ENCODE data around the gene REV1.
"Not testable (repeated sequence)": the region's sequence is repeated elsewhere in the genome, so short reads cannot be mapped to it uniquely, and the experiment has no call there.

The REV1 gene

GRCh38 chr2:99476629-99477028 lies 13.2 kb downstream of the REV1 start:
- TF ChIP-seq ZNF274 (IDR thresholded peaks at IDR 0.05; ENCODE audit: low read depth, low read length), result no peak
- no peak overlapping the region for H3K4me3 ChIP-seq (ENCODE audit: low read length)

- not testable (repeated sequence) for H3K4me3 ChIP-seq (ENCODE audit: low read length)
Observed at GRCh38 chr2:99475095-99475494, 14.7 kb downstream of the REV1 start.

- TF ChIP-seq ZNF274 (IDR thresholded peaks at IDR 0.05; ENCODE audit: low read depth, low read length), result no peak
- no peak overlapping the region for H3K4me3 ChIP-seq (ENCODE audit: low read length)
Observed at GRCh38 chr2:99473518-99474083, 16.2 kb downstream of the REV1 start.

- no peak overlapping the region for H3K4me3 ChIP-seq (ENCODE audit: low read length)
- TF ChIP-seq ZNF274 (IDR thresholded peaks at IDR 0.05; ENCODE audit: low read depth, low read length), result no peak
Observed at GRCh38 chr2:99472600-99472960, 17.2 kb downstream of the REV1 start.

GRCh38 chr2:99471654-99472599 lies 17.9 kb downstream of the REV1 start:
- H3K4me3 ChIP-seq (ENCODE audit: low read length), result no peak overlapping the region
- no peak for TF ChIP-seq ZNF274 (IDR thresholded peaks at IDR 0.05; ENCODE audit: low read depth, low read length)

- no peak for TF ChIP-seq ZNF274 (IDR thresholded peaks at IDR 0.05; ENCODE audit: low read depth, low read length)
- no peak overlapping the region for H3K4me3 ChIP-seq (ENCODE audit: low read length)
Observed at GRCh38 chr2:99470957-99471356, 18.9 kb downstream of the REV1 start.

GRCh38 chr2:99470459-99470858 lies 19.4 kb downstream of the REV1 start:
- not testable (repeated sequence) for H3K4me3 ChIP-seq (ENCODE audit: low read length)

- no peak overlapping the region for H3K4me3 ChIP-seq (ENCODE audit: low read length)
- TF ChIP-seq ZNF274 (IDR thresholded peaks at IDR 0.05; ENCODE audit: low read depth, low read length), result no peak
Observed at GRCh38 chr2:99469394-99469793, 20.4 kb downstream of the REV1 start.

GRCh38 chr2:99468155-99468554 lies 21.7 kb downstream of the REV1 start:
- TF ChIP-seq ZNF274 (IDR thresholded peaks at IDR 0.05; ENCODE audit: low read depth, low read length), result no peak
- H3K4me3 ChIP-seq (ENCODE audit: low read length), result no peak overlapping the region

GRCh38 chr2:99467390-99467789 lies 22.4 kb downstream of the REV1 start:
- no peak for TF ChIP-seq ZNF274 (IDR thresholded peaks at IDR 0.05; ENCODE audit: low read depth, low read length)
- no peak overlapping the region for H3K4me3 ChIP-seq (ENCODE audit: low read length)

- TF ChIP-seq ZNF274 (IDR thresholded peaks at IDR 0.05; ENCODE audit: low read depth, low read length), result no peak
Observed at GRCh38 chr2:99461828-99462483, 27.9 kb downstream of the REV1 start.

GRCh38 chr2:99458529-99458928 lies 31.3 kb downstream of the REV1 start:
- no peak for TF ChIP-seq ZNF274 (IDR thresholded peaks at IDR 0.05; ENCODE audit: low read depth, low read length)
- no peak overlapping the region for H3K4me3 ChIP-seq (ENCODE audit: low read length)

More at GRCh38 chr2:99461828-99462483, 27.9 kb downstream of the REV1 start:
- no peak overlapping the region for H3K4me3 ChIP-seq (ENCODE audit: low read length)

- H3K4me3 ChIP-seq (ENCODE audit: low read length), result no peak overlapping the region
- TF ChIP-seq ZNF274 (IDR thresholded peaks at IDR 0.05; ENCODE audit: low read depth, low read length), result no peak
Observed at GRCh38 chr2:99451686-99452085, 38.1 kb downstream of the REV1 start.

- no peak for TF ChIP-seq ZNF274 (IDR thresholded peaks at IDR 0.05; ENCODE audit: low read depth, low read length)
- no peak overlapping the region for H3K4me3 ChIP-seq (ENCODE audit: low read length)
Observed at GRCh38 chr2:99451280-99451679, 38.5 kb downstream of the REV1 start.

- no peak for TF ChIP-seq ZNF274 (IDR thresholded peaks at IDR 0.05; ENCODE audit: low read depth, low read length)
- H3K4me3 ChIP-seq (ENCODE audit: low read length), result no peak overlapping the region
Observed at GRCh38 chr2:99450199-99450598, 39.6 kb downstream of the REV1 start.
